Measurements from ENCODE around the gene LRRC58.

GRCh38 chr3:120339362-120339761, 9.8 kb downstream of the LRRC58 start:
- TF ChIP-seq CTCF (IDR thresholded peaks at IDR 0.05) (no peak), POLR2A (IDR thresholded peaks at IDR 0.05) (no peak)
